HepG2 (cell line): Measurements from ENCODE around the gene METAP1D. TPM values are rescaled to one million over a fixed set of nuclear protein-coding genes. Genes with fewer than 3 reads are reported as not detected.

ENCODE experiments used
- HNF4A ChIP-seq: sonication (generic); formaldehyde crosslinking; IDR thresholded peaks from 2 replicates; pipeline ENCODE4 v1.4.0; 2020; ENCODE audit warnings: missing genetic modification reagents
- KLF12 ChIP-seq: sonication (generic); formaldehyde crosslinking; IDR thresholded peaks from 2 replicates; pipeline ENCODE4 v1.4.0; 2020; ENCODE audit warnings: missing genetic modification reagents, borderline replicate concordance
- NR2C2 ChIP-seq: sonication (generic); formaldehyde crosslinking; IDR thresholded peaks from 2 replicates; pipeline ENCODE4 v1.4.0; 2020; ENCODE audit warnings: missing genetic modification reagents, mild to moderate bottlenecking, moderate library complexity, borderline replicate concordance
- PHF21A ChIP-seq: sonication (generic); formaldehyde crosslinking; IDR thresholded peaks from 2 replicates; pipeline ENCODE4 v1.5.0; 2020; ENCODE audit warnings: mild to moderate bottlenecking, missing genetic modification reagents
- YEATS4 ChIP-seq: sonication (generic); formaldehyde crosslinking; IDR thresholded peaks from 2 replicates; pipeline ENCODE4 v1.4.0; 2020; ENCODE audit warnings: missing genetic modification reagents, borderline replicate concordance
- ZFX ChIP-seq: sonication (generic); formaldehyde crosslinking; IDR thresholded peaks from 2 replicates; pipeline ENCODE4 v1.4.0; 2020; ENCODE audit warnings: mild to moderate bottlenecking, low read depth, missing genetic modification reagents, moderate library complexity
- ZKSCAN1 ChIP-seq: fragments of 150-350 bp; IDR thresholded peaks from 2 replicates; pipeline ENCODE4 v1.6.1; 2014; ENCODE audit warnings: low read length
- ZNF121 ChIP-seq: sonication (generic); formaldehyde crosslinking; IDR thresholded peaks from 2 replicates; pipeline ENCODE4 v1.5.0; 2020; ENCODE audit warnings: mild to moderate bottlenecking, missing genetic modification reagents
- ZNF230 ChIP-seq: sonication (generic); formaldehyde crosslinking; IDR thresholded peaks from 2 replicates; pipeline ENCODE4 v1.4.0; 2020; ENCODE audit warnings: mild to moderate bottlenecking, missing genetic modification reagents
- ZNF232 ChIP-seq: sonication (generic); formaldehyde crosslinking; IDR thresholded peaks from 2 replicates; pipeline ENCODE4 v1.4.0; 2020; ENCODE audit warnings: missing genetic modification reagents, borderline replicate concordance
- ZNF329 ChIP-seq: sonication (generic); formaldehyde crosslinking; IDR thresholded peaks from 2 replicates; pipeline ENCODE4 v1.9.0; 2021; ENCODE audit warnings: low read depth, mild to moderate bottlenecking, missing genetic modification reagents
- ZNF503 ChIP-seq: sonication (generic); formaldehyde crosslinking; IDR thresholded peaks from 2 replicates; pipeline ENCODE4 v1.4.0; 2020; ENCODE audit warnings: missing genetic modification reagents
- ZNF777 ChIP-seq: sonication (generic); formaldehyde crosslinking; IDR thresholded peaks from 2 replicates; pipeline ENCODE4 v1.4.0; 2020; ENCODE audit warnings: missing genetic modification reagents
- polyA plus RNA-seq, 8 experiments: library from polyadenylated mRNA; depleted of rRNA in 3 of 8; stranded (reverse) in 7 of 8; unstranded in 1 of 8; fragments of >200 nt; fragmentation: Illumina TruSeq in 4 of 8; extraction: Trizol in 4 of 8; gene quantifications; 2 replicates each; pipeline versions ENCODE4 v1.2.1 to v1.2.3, GENCODE V29; 2011 to 2016; ENCODE audit warnings: low read depth in 4 of 8, missing spikeins in 1 of 8, mixed read lengths in 1 of 8; ENCODE audit not compliant: insufficient read depth in 1 of 8
- total RNA-seq, 5 experiments: library from RNA; depleted of rRNA; stranded (reverse); fragments of >200 nt; fragmentation: Illumina TruSeq; extraction: Trizol; gene quantifications; 2 replicates each; pipeline ENCODE4 v1.2.3, GENCODE V29; 2016; ENCODE audit warnings: low read depth in 1 of 5
- TF ChIP-seq, protein P1 (sequence below): sonication (generic); formaldehyde crosslinking; IDR thresholded peaks from 2 replicates; pipeline ENCODE4 v1.5.1; 2020; ENCODE audit warnings: mild to moderate bottlenecking, moderate library complexity, missing genetic modification reagents
- TF ChIP-seq, protein P2 (sequence below): sonication (generic); formaldehyde crosslinking; IDR thresholded peaks from 2 replicates; pipeline ENCODE4 v1.4.0; 2020; ENCODE audit warnings: mild to moderate bottlenecking, missing genetic modification reagents
- TF ChIP-seq, protein P3 (sequence below): sonication (generic); formaldehyde crosslinking; IDR thresholded peaks from 2 replicates; pipeline ENCODE4 v1.5.0; 2020; ENCODE audit warnings: missing genetic modification reagents, mild to moderate bottlenecking, borderline replicate concordance
- TF ChIP-seq, protein P4 (sequence below): sonication (generic); formaldehyde crosslinking; IDR thresholded peaks from 2 replicates; pipeline ENCODE4 v1.4.0; 2020; ENCODE audit warnings: missing genetic modification reagents

METAP1D gene
- total and polyA plus RNA-seq, 2 of the 13 experiments (the other 11 are each of a cell fraction or from before 2014, with no cell fraction given) = 14.7 to 21.6 TPM

DNA sequence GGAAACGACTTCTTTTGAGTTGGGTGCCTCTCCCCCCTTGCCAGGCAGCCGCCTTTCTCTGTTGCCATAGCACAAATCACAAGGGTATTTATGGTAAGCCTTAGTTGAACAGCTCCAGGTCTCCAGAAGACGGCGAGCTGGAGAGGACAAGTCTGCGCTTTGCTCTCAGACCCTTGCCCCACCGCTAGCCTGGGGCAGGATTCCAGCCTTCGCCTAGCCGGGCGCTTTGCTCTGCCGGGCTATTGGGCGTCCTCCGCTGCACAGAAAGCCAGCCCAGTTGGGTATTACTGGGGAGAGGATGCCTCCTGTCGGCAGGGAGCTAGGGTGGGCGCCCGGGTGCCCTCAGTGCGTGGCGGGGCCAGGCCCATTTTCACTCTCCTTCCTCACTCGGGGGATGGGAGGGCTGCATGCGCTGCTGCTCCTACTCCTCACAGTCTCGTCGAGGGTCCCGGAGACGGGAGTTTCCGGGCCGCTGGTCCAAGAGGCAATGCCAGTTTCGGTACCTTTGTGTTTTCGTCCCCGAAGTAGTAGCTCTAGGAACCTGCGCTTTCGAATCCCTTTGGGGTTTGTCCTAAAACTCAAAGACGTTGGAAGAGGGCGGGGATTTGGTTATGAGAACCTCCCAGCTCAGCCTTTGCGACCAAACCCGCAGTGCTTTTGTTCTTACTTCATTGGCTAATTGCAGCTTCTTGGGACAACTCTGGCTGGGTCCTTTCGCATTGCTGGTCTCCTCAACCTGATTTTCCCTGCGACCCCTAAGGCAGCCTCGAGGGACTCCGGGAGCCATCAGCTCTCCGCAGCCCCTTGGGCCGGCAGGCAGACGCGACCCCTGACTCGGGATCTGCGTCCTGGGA is 106.6 kb downstream of the METAP1D start (continued):
- 0 out of 2 replicates have a peak, but pooled peaks have one; percentile 10 for TF ChIP-seq YEATS4 (CRISPR knock-in tag)
- peak; percentile 62; the same call in 1 of the 2 replicates for TF ChIP-seq ZNF121 (CRISPR knock-in tag)
- 0 out of 2 replicates have a peak, but pooled peaks have one; percentile 26 for TF ChIP-seq ZNF230 (CRISPR knock-in tag)
- TF ChIP-seq NR2C2 (CRISPR knock-in tag) = 0 out of 2 replicates have a peak, but pooled peaks have one; percentile 13
- TF ChIP-seq, protein P1, sequence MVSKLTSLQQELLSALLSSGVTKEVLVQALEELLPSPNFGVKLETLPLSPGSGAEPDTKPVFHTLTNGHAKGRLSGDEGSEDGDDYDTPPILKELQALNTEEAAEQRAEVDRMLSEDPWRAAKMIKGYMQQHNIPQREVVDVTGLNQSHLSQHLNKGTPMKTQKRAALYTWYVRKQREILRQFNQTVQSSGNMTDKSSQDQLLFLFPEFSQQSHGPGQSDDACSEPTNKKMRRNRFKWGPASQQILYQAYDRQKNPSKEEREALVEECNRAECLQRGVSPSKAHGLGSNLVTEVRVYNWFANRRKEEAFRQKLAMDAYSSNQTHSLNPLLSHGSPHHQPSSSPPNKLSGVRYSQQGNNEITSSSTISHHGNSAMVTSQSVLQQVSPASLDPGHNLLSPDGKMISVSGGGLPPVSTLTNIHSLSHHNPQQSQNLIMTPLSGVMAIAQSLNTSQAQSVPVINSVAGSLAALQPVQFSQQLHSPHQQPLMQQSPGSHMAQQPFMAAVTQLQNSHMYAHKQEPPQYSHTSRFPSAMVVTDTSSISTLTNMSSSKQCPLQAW (CRISPR knock-in tag) = peak; percentile 57; the same call in 1 of the 2 replicates
- 0 out of 2 replicates have a peak, but pooled peaks have one; percentile 35 for TF ChIP-seq ZNF232 (CRISPR knock-in tag)
- TF ChIP-seq, protein P2, sequence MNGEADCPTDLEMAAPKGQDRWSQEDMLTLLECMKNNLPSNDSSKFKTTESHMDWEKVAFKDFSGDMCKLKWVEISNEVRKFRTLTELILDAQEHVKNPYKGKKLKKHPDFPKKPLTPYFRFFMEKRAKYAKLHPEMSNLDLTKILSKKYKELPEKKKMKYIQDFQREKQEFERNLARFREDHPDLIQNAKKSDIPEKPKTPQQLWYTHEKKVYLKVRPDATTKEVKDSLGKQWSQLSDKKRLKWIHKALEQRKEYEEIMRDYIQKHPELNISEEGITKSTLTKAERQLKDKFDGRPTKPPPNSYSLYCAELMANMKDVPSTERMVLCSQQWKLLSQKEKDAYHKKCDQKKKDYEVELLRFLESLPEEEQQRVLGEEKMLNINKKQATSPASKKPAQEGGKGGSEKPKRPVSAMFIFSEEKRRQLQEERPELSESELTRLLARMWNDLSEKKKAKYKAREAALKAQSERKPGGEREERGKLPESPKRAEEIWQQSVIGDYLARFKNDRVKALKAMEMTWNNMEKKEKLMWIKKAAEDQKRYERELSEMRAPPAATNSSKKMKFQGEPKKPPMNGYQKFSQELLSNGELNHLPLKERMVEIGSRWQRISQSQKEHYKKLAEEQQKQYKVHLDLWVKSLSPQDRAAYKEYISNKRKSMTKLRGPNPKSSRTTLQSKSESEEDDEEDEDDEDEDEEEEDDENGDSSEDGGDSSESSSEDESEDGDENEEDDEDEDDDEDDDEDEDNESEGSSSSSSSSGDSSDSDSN = peak; percentile 65; the same call in 1 of the 2 replicates
- TF ChIP-seq ZNF329 (CRISPR knock-in tag) = no peak
- TF ChIP-seq ZKSCAN1 = no peak
- TF ChIP-seq ZNF777 (CRISPR knock-in tag) = peak; percentile 96
- no peak for TF ChIP-seq KLF12 (CRISPR knock-in tag)
- peak; percentile 56 for TF ChIP-seq ZFX (CRISPR knock-in tag)
- TF ChIP-seq ZNF503 (CRISPR knock-in tag) = 0 out of 2 replicates have a peak, but pooled peaks have one; percentile 29
- TF ChIP-seq, protein P3, sequence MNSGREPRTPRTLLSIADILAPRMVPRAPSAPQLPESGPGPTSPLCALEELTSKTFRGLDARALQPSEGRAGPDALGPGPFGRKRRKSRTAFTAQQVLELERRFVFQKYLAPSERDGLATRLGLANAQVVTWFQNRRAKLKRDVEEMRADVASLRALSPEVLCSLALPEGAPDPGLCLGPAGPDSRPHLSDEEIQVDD (CRISPR knock-in tag) = 0 out of 2 replicates have a peak, but pooled peaks have one; percentile 46
- TF ChIP-seq HNF4A (CRISPR knock-in tag) = 0 out of 2 replicates have a peak, but pooled peaks have one; percentile 25
- TF ChIP-seq, protein P4, sequence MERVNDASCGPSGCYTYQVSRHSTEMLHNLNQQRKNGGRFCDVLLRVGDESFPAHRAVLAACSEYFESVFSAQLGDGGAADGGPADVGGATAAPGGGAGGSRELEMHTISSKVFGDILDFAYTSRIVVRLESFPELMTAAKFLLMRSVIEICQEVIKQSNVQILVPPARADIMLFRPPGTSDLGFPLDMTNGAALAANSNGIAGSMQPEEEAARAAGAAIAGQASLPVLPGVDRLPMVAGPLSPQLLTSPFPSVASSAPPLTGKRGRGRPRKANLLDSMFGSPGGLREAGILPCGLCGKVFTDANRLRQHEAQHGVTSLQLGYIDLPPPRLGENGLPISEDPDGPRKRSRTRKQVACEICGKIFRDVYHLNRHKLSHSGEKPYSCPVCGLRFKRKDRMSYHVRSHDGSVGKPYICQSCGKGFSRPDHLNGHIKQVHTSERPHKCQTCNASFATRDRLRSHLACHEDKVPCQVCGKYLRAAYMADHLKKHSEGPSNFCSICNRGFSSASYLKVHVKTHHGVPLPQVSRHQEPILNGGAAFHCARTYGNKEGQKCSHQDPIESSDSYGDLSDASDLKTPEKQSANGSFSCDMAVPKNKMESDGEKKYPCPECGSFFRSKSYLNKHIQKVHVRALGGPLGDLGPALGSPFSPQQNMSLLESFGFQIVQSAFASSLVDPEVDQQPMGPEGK (CRISPR knock-in tag) = no peak
- peak; percentile 57; the same call in 1 of the 2 replicates for TF ChIP-seq PHF21A
